Vagina (tissue), 2 donors: ENCODE data around the gene ZNF304. TPM values are rescaled to one million over a fixed set of nuclear protein-coding genes. Genes with fewer than 3 reads are reported as not detected.
A peak's percentile ranks its signal among the peaks of the same experiment; 100 is the strongest.

ENCODE experiments used
- DNase-seq, 2 donors: peaks; one replicate each; pipeline ENCODE4 v3.0.0-alpha.2; 2017; ENCODE audit errors: extremely low spot score in 2 of 2
- H3K27ac ChIP-seq: fragments of 200-600 bp; sonication (generic); one replicate; pipeline ENCODE4 v1.5.1; 2019
- H3K27me3 ChIP-seq: fragments of 200-600 bp; sonication (generic); one replicate; pipeline ENCODE4 v1.5.1; 2019
- H3K36me3 ChIP-seq, 2 donors: fragments of 200-600 bp; sonication (generic); one replicate each; pipeline ENCODE4 v1.5.1; 2017 to 2019
- H3K4me1 ChIP-seq: fragments of 200-600 bp; sonication (generic); one replicate; pipeline ENCODE4 v1.5.1; 2019
- H3K4me3 ChIP-seq, 2 donors: fragments of 200-600 bp; sonication (generic); 1 replicate in 1 of 2; 2 replicates in 1 of 2; pipeline ENCODE4 v1.5.1; 2016 to 2019
- H3K9me3 ChIP-seq: fragments of 200-600 bp; sonication (generic); one replicate; pipeline ENCODE4 v1.5.1; 2019
- POLR2A ChIP-seq, 2 donors: fragments of 450-650 bp; IDR thresholded peaks; one replicate each; pipeline ENCODE4 v1.6.1; 2017; ENCODE audit warnings: antibody characterized with exemption in 2 of 2, mild to moderate bottlenecking in 2 of 2, moderate library complexity in 2 of 2
- POLR2AphosphoS5 ChIP-seq, 2 donors: sonication (generic); formaldehyde crosslinking; IDR thresholded peaks; one replicate each; pipeline ENCODE4 v1.9.0; 2017; ENCODE audit warnings: antibody characterized with exemption in 2 of 2, mild to moderate bottlenecking in 2 of 2, low read depth in 1 of 2; ENCODE audit not compliant: insufficient read depth in 1 of 2
- intact Hi-C: fragments of 100-400 bp; cut with DNase I; formaldehyde crosslinking; loops from one replicate; pipeline ENCODE4 v1.15.1; 2023
- total RNA-seq: library from RNA; depleted of rRNA; stranded (reverse); fragments of >200 nt; gene quantifications from one replicate; pipeline ENCODE4 v1.2.3, GENCODE V29; 2016
- TF ChIP-seq, protein P1 (sequence below), 3 experiments: fragments of 450-650 bp in 2 of 3; fragments of 200-600 bp in 1 of 3; sonication (generic) in 1 of 3; IDR thresholded peaks; one replicate each; pipeline ENCODE4 v1.5.1; 2017 to 2019; ENCODE audit warnings: antibody characterized with exemption in 3 of 3, mild to moderate bottlenecking in 2 of 3, moderate library complexity in 2 of 3

ZNF304 gene
- total RNA-seq, 1 donor from 2014 or later, result 5.9 TPM

DNA sequence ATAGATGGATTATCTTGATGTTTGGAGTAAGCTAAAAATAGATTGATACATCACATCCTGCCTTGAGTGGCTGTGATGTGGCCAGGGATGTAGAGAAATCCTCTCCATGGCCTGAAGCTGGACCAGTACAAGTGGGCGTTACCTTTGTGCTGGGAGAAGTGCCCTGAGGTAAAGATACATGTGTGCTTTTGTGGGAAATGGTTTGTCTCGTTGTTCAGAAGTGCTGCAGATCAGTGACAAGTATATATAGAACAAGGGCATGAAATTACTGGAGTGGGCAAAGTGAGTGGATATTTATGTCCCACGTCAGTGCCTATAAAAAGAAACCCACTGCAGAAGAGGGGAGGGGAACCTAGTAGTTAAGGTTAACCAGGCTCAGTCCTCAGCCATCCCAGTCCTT lies 12.2 kb upstream of the ZNF304 start:
- H3K4me1 ChIP-seq, result no peaks in the 10 kb centered on the region
- intact Hi-C loops, result no loop called here
- H3K4me3 ChIP-seq, result no peak overlapping the region
- peaks cover 0 to 4% of the 10 kb centered on the region in 2 donors for H3K36me3 ChIP-seq
- DNase-seq, result no peak
- no peak for TF ChIP-seq POLR2A (IDR thresholded peaks at IDR 0.05)
- no peak for TF ChIP-seq POLR2AphosphoS5 (IDR thresholded peaks at IDR 0.05; ENCODE audit: insufficient read depth in 1 of 2, low read depth in 1 of 2)
- TF ChIP-seq, protein P1, sequence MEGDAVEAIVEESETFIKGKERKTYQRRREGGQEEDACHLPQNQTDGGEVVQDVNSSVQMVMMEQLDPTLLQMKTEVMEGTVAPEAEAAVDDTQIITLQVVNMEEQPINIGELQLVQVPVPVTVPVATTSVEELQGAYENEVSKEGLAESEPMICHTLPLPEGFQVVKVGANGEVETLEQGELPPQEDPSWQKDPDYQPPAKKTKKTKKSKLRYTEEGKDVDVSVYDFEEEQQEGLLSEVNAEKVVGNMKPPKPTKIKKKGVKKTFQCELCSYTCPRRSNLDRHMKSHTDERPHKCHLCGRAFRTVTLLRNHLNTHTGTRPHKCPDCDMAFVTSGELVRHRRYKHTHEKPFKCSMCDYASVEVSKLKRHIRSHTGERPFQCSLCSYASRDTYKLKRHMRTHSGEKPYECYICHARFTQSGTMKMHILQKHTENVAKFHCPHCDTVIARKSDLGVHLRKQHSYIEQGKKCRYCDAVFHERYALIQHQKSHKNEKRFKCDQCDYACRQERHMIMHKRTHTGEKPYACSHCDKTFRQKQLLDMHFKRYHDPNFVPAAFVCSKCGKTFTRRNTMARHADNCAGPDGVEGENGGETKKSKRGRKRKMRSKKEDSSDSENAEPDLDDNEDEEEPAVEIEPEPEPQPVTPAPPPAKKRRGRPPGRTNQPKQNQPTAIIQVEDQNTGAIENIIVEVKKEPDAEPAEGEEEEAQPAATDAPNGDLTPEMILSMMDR (IDR thresholded peaks at IDR 0.05), result no peak
- H3K9me3 ChIP-seq, result no peaks in the 10 kb centered on the region
- H3K27me3 ChIP-seq, result no peaks in the 10 kb centered on the region
- no peak overlapping the region for H3K27ac ChIP-seq

DNA sequence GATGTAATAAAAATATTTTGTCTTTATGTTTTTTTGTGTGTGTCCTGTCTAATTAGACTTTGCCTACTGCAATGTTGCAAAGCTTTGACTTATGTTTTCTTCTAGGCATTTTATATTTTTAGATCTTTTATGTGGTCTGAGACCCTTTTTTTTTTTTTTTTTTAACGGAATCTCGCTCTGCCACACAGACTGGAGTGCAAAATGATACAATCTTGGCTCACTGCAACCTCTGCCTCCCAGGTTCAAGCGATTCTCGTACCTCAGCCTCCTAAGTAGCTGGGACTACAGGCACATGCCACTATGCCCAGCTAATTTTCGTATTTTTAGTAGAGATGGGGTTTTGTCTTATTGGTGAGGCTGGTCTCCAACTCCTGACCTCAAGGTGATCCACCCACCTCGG lies 8.5 kb upstream of the ZNF304 start:
- Histone ChIP-seq H3K4me1 (no peaks in the 10 kb centered on the region), H3K36me3 (no peaks in the 10 kb centered on the region), H3K4me3 (no peak overlapping the region), H3K27ac (no peak overlapping the region), H3K9me3 (no peaks in the 10 kb centered on the region), H3K27me3 (no peaks in the 10 kb centered on the region)
- TF ChIP-seq POLR2AphosphoS5 (IDR thresholded peaks at IDR 0.05; ENCODE audit: insufficient read depth in 1 of 2, low read depth in 1 of 2) (no peak), POLR2A (IDR thresholded peaks at IDR 0.05) (no peak)
- TF ChIP-seq, protein P1 (IDR thresholded peaks at IDR 0.05), result no peak
- intact Hi-C loops, result no loop called here
- no peak for DNase-seq

DNA sequence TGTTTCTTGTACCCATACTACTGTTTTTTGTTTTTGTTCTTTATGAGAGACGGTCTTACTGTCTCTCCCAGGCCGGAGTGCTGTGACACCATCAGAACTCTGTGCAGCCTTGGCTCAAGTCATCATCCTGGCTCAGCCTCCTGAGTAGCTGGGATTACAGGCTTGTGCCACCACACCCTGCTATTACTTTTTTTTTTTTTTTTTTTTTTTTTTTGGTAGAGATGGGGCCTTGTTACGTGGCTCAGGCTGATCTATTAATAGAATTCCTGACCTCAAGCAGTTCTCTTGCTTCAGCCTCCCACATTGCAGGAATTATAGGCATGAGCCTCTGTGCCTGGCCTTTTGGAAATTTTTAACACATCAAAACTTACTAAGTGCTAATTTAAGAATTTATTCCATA lies 2.9 kb upstream of the ZNF304 start:
- Histone ChIP-seq H3K36me3 (peaks cover 0 to 7% of the 10 kb centered on the region in 2 donors), H3K9me3 (no peaks in the 10 kb centered on the region), H3K27ac (no peak overlapping the region), H3K4me3 (no peak overlapping the region), H3K4me1 (peaks cover 13% of the 10 kb centered on the region), H3K27me3 (no peaks in the 10 kb centered on the region)
- no peak for TF ChIP-seq POLR2AphosphoS5 (IDR thresholded peaks at IDR 0.05; ENCODE audit: insufficient read depth in 1 of 2, low read depth in 1 of 2)
- TF ChIP-seq, protein P1 (IDR thresholded peaks at IDR 0.05), result no peak
- no peak for TF ChIP-seq POLR2A (IDR thresholded peaks at IDR 0.05)
- no peak for DNase-seq
- intact Hi-C loops, result no loop called here

DNA sequence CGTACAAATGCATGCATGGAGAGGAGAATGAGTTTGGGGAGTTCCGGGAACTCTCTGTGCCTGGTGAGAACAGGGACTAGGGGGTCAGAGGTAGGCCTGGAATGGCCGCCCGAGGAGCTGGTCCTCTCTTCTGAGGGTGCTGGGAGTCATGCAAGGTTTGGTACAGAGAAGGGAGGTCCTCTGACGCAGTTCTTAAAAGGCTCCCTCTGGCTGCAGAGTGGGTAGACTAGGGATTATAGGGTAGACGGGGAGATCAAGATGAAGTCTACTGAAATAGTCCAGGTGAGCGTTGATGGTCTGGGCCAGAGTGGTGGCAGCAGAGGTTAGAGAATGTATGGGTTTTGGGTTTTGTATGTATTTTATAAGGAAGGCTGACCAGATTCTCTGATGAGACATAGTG lies 796 bp downstream of the ZNF304 start:
- intact Hi-C loops, result no loop called here
- peak overlapping the region; percentile 32 for H3K27ac ChIP-seq
- no peak for DNase-seq

DNA sequence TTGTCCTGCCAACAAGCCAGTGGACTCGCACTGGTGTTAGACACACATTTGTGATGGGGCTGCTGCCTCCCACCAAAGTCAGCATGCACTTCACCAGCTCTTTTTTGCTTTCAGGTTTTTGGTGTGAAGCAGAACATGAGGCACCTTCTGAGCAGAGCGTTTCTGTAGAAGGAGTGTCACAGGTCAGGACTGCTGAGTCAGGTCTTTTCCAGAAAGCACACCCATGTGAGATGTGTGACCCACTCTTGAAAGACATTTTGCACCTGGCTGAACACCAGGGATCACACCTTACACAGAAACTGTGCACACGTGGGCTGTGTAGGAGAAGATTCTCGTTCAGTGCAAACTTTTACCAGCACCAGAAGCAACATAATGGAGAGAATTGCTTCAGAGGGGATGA lies 4.8 kb downstream of the ZNF304 start:
- intact Hi-C loops, result no loop called here
- TF ChIP-seq POLR2AphosphoS5 (IDR thresholded peaks at IDR 0.05; ENCODE audit: insufficient read depth in 1 of 2, low read depth in 1 of 2), result no peak
- peaks cover 17 to 67% of the 10 kb centered on the region in 2 donors for H3K36me3 ChIP-seq
- H3K4me3 ChIP-seq, result no peak overlapping the region
- no peak for DNase-seq
- H3K9me3 ChIP-seq, result peaks cover 41% of the 10 kb centered on the region
- no peak overlapping the region for H3K27ac ChIP-seq
- peaks cover 13% of the 10 kb centered on the region for H3K4me1 ChIP-seq
- H3K27me3 ChIP-seq, result no peaks in the 10 kb centered on the region

More for the DNA sequence above, 796 bp downstream of the ZNF304 start:
- H3K27me3 ChIP-seq, result no peaks in the 10 kb centered on the region
- no peak for TF ChIP-seq POLR2AphosphoS5 (IDR thresholded peaks at IDR 0.05; ENCODE audit: insufficient read depth in 1 of 2, low read depth in 1 of 2)
- TF ChIP-seq POLR2A (IDR thresholded peaks at IDR 0.05), result no peak
- TF ChIP-seq, protein P1 (IDR thresholded peaks at IDR 0.05), result no peak
- H3K4me3 ChIP-seq, result peak overlapping the region; percentile 54 to 72
- H3K36me3 ChIP-seq, result peaks cover 17 to 44% of the 10 kb centered on the region in 2 donors
- peaks cover 13% of the 10 kb centered on the region for H3K9me3 ChIP-seq
- H3K4me1 ChIP-seq, result peaks cover 13% of the 10 kb centered on the region
